GM19025 (cell line): ENCODE data around the gene WASL.
"Not testable (repeated sequence)": the region's sequence is repeated elsewhere in the genome, so short reads cannot be mapped to it uniquely, and the experiment has no call there.

Experiments used
- ATAC-seq: cut with Tn5 transposase; IDR thresholded peaks from one replicate; pipeline ENCODE4 v1.9.1; 2021; ENCODE audit warnings: mild to moderate bottlenecking, low read depth, moderate library complexity; ENCODE audit not compliant: unreplicated experiment

The WASL gene

GRCh38 chr7:123737168-123737674 is 11.6 kb downstream of the WASL start:
- not testable (repeated sequence) for ATAC-seq

- ATAC-seq: no peak
Observed at GRCh38 chr7:123735539-123735938, 13.3 kb downstream of the WASL start.

- ATAC-seq: no peak
Observed at GRCh38 chr7:123734498-123734897, 14.3 kb downstream of the WASL start.

GRCh38 chr7:123732413-123733091 is 16.3 kb downstream of the WASL start:
- no peak for ATAC-seq

- no peak for ATAC-seq
Observed at GRCh38 chr7:123729218-123729578, 19.6 kb downstream of the WASL start.

GRCh38 chr7:123727071-123727837 is 21.5 kb downstream of the WASL start:
- no peak for ATAC-seq

- ATAC-seq: no peak
Observed at GRCh38 chr7:123725586-123726171, 23.1 kb downstream of the WASL start.

GRCh38 chr7:123724817-123725253 is 24.0 kb downstream of the WASL start:
- ATAC-seq: no peak

- ATAC-seq: no peak
Observed at GRCh38 chr7:123723913-123724312, 24.9 kb downstream of the WASL start.

- ATAC-seq: not testable (repeated sequence)
Observed at GRCh38 chr7:123720527-123720926, 28.3 kb downstream of the WASL start.

- ATAC-seq: no peak
Observed at GRCh38 chr7:123719197-123719721, 29.5 kb downstream of the WASL start.

GRCh38 chr7:123718773-123719172 is 30.0 kb downstream of the WASL start:
- ATAC-seq: no peak

GRCh38 chr7:123717689-123718088 is 31.1 kb downstream of the WASL start:
- ATAC-seq: no peak

GRCh38 chr7:123716877-123717276 is 31.9 kb downstream of the WASL start:
- no peak for ATAC-seq

GRCh38 chr7:123715799-123716198 is 33.0 kb downstream of the WASL start:
- ATAC-seq: no peak

GRCh38 chr7:123715198-123715597 is 33.6 kb downstream of the WASL start:
- no peak for ATAC-seq

- ATAC-seq: no peak
Observed at GRCh38 chr7:123714296-123715080, 34.3 kb downstream of the WASL start.

GRCh38 chr7:123712619-123713018 is 36.2 kb downstream of the WASL start:
- no peak for ATAC-seq

- no peak for ATAC-seq
Observed at GRCh38 chr7:123711832-123712293, 36.9 kb downstream of the WASL start.

GRCh38 chr7:123710683-123711082 is 38.1 kb downstream of the WASL start:
- no peak for ATAC-seq
